Esophagus squamous epithelium (tissue), 5 donors: ENCODE measurements around the gene RASGRP4. TPM values are rescaled to one million over a fixed set of nuclear protein-coding genes. Genes with fewer than 3 reads are reported as not detected.

Experiments
- DNase-seq: peaks from one replicate; lab custom pipeline; 2025; lab: John Stamatoyannopoulos, UW
- H3K27ac ChIP-seq, 4 donors: fragments of 200-600 bp; sonication (generic); one replicate each; pipeline ENCODE4 v1.5.1; 2016 to 2019; ENCODE audit warnings: mild to moderate bottlenecking in 1 of 4
- H3K27me3 ChIP-seq, 4 donors: fragments of 200-600 bp; sonication (generic); 1 replicate in 3 of 4; 2 replicates in 1 of 4; pipeline versions ENCODE4 v1.5.1 to v1.6.0; 2017 to 2021; ENCODE audit warnings: antibody characterized with exemption in 1 of 4
- H3K36me3 ChIP-seq, 3 donors: fragments of 200-600 bp; sonication (generic); one replicate each; pipeline ENCODE4 v1.5.1; 2016 to 2019
- H3K4me1 ChIP-seq, 3 donors: fragments of 200-600 bp; sonication (generic); one replicate each; pipeline ENCODE4 v1.5.1; 2017 to 2019
- H3K4me3 ChIP-seq, 4 donors: fragments of 200-600 bp; sonication (generic); 1 replicate in 3 of 4; 2 replicates in 1 of 4; pipeline ENCODE4 v1.5.1; 2016 to 2019; ENCODE audit warnings: mild to moderate bottlenecking in 2 of 4, moderate library complexity in 1 of 4
- H3K9me3 ChIP-seq, 3 donors: fragments of 200-600 bp; sonication (generic); one replicate each; pipeline ENCODE4 v1.5.1; 2016 to 2019
- POLR2A ChIP-seq, 4 donors: fragments of 450-650 bp; IDR thresholded peaks; one replicate each; pipeline ENCODE4 v1.6.1; 2017; ENCODE audit warnings: antibody characterized with exemption in 4 of 4, mild to moderate bottlenecking in 4 of 4, moderate library complexity in 3 of 4
- WGBS, 2 donors: methylation state at CpG; one replicate each; pipeline ENCODE4 v1.1.5; 2018; 5-methylcytosine and 5-hydroxymethylcytosine counted together
- intact Hi-C: fragments of 100-400 bp; cut with DNase I; formaldehyde crosslinking; loops from one replicate; pipeline ENCODE4 v1.15.0; 2022
- total RNA-seq, 4 donors: library from RNA; depleted of rRNA; stranded (reverse); fragments of >200 nt; gene quantifications; one replicate each; pipeline ENCODE4 v1.1.0, GENCODE V29; 2016
- TF ChIP-seq, protein P1 (sequence below), 6 experiments: fragments of 450-650 bp in 4 of 6; fragments of 200-600 bp in 2 of 6; sonication (generic) in 2 of 6; IDR thresholded peaks; one replicate each; pipeline ENCODE4 v1.5.1; 2016 to 2019; ENCODE audit warnings: antibody characterized with exemption in 6 of 6, mild to moderate bottlenecking in 4 of 6, moderate library complexity in 4 of 6
- donor health status: DM: yes; HTN: yes; CAD: no.

The RASGRP4 gene
- total RNA-seq, 4 donors from 2014 or later = 0.35 to 4.2 (median 0.64) TPM; not detected in 1

DNA sequence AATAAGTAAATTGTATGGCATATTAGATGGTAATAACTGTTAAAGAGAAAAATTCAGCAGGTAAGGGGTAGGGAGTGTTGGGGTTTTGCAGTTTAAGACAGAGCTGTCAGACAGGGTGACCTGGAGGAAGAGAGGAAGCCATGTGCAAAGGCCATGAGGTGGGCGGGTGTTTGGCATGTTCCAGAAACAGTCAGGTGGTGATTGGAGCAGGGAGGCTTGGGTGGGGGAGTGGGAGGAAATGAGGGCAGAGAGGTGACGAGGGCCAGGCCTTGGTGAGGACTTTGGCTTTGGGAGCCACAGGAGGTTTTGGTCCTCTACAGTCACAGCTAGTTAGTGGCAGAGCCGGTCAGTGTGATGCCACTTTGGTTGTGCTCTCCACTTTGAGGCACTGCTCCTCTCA lies 27.6 kb upstream of the RASGRP4 start:
- WGBS, 2 donors = 72 to 73% methylated on average over 3 of the region's 3 CpGs
- H3K27me3 ChIP-seq = no peaks in the 10 kb centered on the region
- H3K4me3 ChIP-seq = no peak overlapping the region
- intact Hi-C loops = no loop called here
- TF ChIP-seq POLR2A (IDR thresholded peaks at IDR 0.05) = no peak
- TF ChIP-seq, protein P1, sequence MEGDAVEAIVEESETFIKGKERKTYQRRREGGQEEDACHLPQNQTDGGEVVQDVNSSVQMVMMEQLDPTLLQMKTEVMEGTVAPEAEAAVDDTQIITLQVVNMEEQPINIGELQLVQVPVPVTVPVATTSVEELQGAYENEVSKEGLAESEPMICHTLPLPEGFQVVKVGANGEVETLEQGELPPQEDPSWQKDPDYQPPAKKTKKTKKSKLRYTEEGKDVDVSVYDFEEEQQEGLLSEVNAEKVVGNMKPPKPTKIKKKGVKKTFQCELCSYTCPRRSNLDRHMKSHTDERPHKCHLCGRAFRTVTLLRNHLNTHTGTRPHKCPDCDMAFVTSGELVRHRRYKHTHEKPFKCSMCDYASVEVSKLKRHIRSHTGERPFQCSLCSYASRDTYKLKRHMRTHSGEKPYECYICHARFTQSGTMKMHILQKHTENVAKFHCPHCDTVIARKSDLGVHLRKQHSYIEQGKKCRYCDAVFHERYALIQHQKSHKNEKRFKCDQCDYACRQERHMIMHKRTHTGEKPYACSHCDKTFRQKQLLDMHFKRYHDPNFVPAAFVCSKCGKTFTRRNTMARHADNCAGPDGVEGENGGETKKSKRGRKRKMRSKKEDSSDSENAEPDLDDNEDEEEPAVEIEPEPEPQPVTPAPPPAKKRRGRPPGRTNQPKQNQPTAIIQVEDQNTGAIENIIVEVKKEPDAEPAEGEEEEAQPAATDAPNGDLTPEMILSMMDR (IDR thresholded peaks at IDR 0.05) = no peak
- no peaks in the 10 kb centered on the region for H3K9me3 ChIP-seq
- H3K4me1 ChIP-seq = no peaks in the 10 kb centered on the region
- no peak overlapping the region for H3K27ac ChIP-seq
- no peaks in the 10 kb centered on the region for H3K36me3 ChIP-seq
- DNase-seq = no peak

DNA sequence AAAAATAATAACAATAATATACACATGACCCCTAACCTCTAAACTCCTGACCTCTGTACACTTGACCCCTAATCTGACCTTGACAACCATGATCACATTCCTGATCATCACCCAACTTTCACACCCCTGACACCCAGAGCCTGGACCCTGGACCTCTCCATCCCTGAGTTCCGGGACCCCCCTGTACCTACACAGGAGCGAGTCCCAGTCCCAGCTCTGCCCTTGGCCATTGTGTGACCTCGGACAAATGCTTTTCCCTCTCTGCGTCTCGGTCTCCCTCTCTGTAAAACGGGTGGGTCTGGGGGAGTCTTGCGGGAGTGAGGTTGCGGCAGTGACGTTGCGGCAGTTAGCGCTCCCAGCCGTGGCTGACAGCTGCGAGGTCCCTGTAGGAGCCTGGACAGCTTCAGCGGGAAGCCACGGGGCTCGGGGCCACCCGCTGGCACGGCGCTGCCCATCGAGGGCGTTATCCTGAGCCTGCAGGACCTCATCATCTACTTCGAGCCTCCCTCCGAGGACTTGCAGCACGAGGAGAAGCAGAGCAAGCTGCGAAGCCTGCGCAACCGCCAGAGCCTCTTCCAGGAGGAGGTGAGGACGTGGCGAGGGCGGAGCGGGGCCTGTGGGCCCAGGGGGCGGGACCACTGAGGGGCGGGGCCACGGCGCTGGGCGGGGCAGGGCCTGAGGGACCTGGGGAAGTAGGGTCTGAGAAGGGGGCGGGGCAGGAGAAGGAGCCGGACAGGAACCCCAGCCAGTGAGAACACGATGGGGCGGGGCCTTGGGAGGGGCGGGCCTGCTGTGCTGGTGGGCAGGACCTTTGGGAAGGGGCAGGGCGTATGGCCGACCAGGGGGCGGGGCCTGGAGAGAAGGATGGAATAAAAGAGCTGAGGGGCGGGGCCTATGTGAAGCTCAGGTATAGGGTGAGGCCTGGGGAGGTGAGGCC lies 26.7 kb upstream of the RASGRP4 start:
- intact Hi-C loops = no loop called here
- no peak for TF ChIP-seq POLR2A (IDR thresholded peaks at IDR 0.05)
- TF ChIP-seq, protein P1 (IDR thresholded peaks at IDR 0.05) = no peak
- Histone ChIP-seq H3K4me3 (no peak overlapping the region), H3K27me3 (no peaks in the 10 kb centered on the region), H3K4me1 (no peaks in the 10 kb centered on the region), H3K9me3 (no peaks in the 10 kb centered on the region), H3K27ac (no peak overlapping the region), H3K36me3 (no peaks in the 10 kb centered on the region)
- no peak for DNase-seq
- 55 to 69% methylated on average over 9 to 23 of the region's 45 CpGs for WGBS, 2 donors

DNA sequence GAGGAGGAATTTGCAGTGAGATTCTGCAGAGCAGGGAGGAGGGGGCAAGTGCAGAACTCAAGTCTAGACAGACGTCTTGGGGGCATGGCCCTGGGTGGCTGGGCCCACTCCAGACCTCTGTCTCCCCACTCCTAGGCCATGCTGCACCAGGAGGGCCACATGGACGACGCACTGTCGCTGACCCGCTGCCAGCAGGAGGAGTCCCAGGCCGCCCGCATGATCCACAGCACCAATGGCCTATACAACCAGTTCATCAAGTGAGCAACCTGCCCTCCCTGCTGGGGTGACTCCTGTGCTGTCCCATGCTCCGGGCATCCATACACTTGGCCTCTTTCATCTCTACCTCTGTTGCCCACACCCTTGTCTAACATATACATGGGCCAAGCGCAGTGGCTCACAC lies 25.6 kb upstream of the RASGRP4 start:
- no peaks in the 10 kb centered on the region for H3K9me3 ChIP-seq
- 84 to 86% methylated on average over 8 to 9 of the region's 9 CpGs for WGBS, 2 donors
- no peak for DNase-seq
- no peaks in the 10 kb centered on the region for H3K27me3 ChIP-seq
- no peaks in the 10 kb centered on the region for H3K36me3 ChIP-seq
- no peaks in the 10 kb centered on the region for H3K4me1 ChIP-seq
- intact Hi-C loops = no loop called here
- no peak overlapping the region for H3K27ac ChIP-seq
- H3K4me3 ChIP-seq = no peak overlapping the region
- TF ChIP-seq, protein P1 (IDR thresholded peaks at IDR 0.05) = no peak
- TF ChIP-seq POLR2A (IDR thresholded peaks at IDR 0.05) = no peak

DNA sequence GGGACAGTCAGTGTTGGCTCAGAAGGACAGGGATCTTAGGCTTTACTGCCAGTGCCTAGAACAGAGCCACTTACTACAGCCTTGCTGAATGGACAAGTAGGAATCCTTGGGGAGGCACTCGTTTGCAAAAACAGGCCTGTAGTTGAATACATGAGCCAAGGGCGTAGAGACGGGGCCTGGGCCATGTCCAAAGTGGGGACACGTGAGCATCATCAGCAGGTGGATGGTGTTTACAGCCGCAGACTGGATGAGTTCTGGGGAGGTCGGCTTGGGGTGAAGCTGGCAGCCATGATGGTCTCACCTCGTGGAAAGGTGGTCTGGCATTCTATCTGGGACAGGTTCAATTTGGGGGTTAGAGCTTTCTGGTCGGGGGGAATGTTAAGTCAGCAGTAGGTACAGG lies 25.0 kb upstream of the RASGRP4 start:
- Histone ChIP-seq H3K9me3 (no peaks in the 10 kb centered on the region), H3K4me3 (no peak overlapping the region), H3K27ac (no peak overlapping the region), H3K4me1 (no peaks in the 10 kb centered on the region), H3K36me3 (no peaks in the 10 kb centered on the region), H3K27me3 (no peaks in the 10 kb centered on the region)
- WGBS, 2 donors = 72 to 80% methylated on average over 8 of the region's 8 CpGs
- TF ChIP-seq POLR2A (IDR thresholded peaks at IDR 0.05) = no peak
- TF ChIP-seq, protein P1 (IDR thresholded peaks at IDR 0.05) = no peak
- no peak for DNase-seq
- intact Hi-C loops = no loop called here

DNA sequence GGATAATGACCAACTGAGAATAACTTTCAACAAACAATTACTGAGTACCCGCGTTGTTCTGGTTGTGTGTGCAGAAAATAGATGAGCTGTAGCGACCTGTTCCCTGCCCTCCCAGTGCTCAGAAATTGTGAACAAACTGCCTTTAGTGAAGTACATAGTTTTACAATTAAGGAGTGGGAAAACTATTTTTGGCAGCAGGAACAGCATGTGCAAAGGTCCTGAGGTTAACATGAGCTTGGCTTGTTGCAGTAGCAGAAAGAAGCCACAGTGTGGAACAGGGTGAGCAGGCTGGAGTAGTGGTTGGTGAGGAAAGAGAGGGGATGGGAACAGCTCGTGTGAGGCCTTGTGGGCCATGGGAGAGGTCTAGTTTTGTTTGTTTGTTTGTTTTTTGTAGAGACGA lies 23.5 kb upstream of the RASGRP4 start:
- intact Hi-C loops = no loop called here

More for the DNA sequence above, 23.5 kb upstream of the RASGRP4 start:
- no peak for TF ChIP-seq POLR2A (IDR thresholded peaks at IDR 0.05)
- TF ChIP-seq, protein P1 (IDR thresholded peaks at IDR 0.05) = no peak
- Histone ChIP-seq H3K36me3 (no peaks in the 10 kb centered on the region), H3K4me1 (no peaks in the 10 kb centered on the region), H3K27ac (no peak overlapping the region), H3K4me3 (no peak overlapping the region), H3K9me3 (no peaks in the 10 kb centered on the region), H3K27me3 (no peaks in the 10 kb centered on the region)
- DNase-seq = no peak
- WGBS, 2 donors = 59 to 69% methylated on average over 5 of the region's 5 CpGs
